Amygdala (tissue), 56 donors: ENCODE measurements around the gene TBC1D9B.

ENCODE experiments used
- DNase-seq, 56 donors: peaks; one replicate each; lab custom pipeline; 2025; lab: John Stamatoyannopoulos, UW

Gene TBC1D9B

GRCh38 chr5:179870952-179871351, 36.7 kb downstream of the TBC1D9B start:
- no peak for DNase-seq

- peak in 28 of 56 donors; percentile 11 to 67 (median 42) for DNase-seq
These were observed 37.2 kb downstream of the TBC1D9B start for GRCh38 chr5:179870403-179870903.

- no peak for DNase-seq
These were observed 37.9 kb downstream of the TBC1D9B start for GRCh38 chr5:179869641-179870402.

- no peak for DNase-seq
These were observed 38.6 kb downstream of the TBC1D9B start for GRCh38 chr5:179869101-179869500.

- no peak for DNase-seq
These were observed 39.2 kb downstream of the TBC1D9B start for GRCh38 chr5:179868541-179868940.

GRCh38 chr5:179867476-179867875, 40.2 kb downstream of the TBC1D9B start:
- no peak for DNase-seq

GRCh38 chr5:179867079-179867465, 40.6 kb downstream of the TBC1D9B start:
- DNase-seq: no peak

GRCh38 chr5:179866241-179867078, 41.2 kb downstream of the TBC1D9B start:
- no peak for DNase-seq

- DNase-seq: peak in 23 of 56 donors; percentile 13 to 73 (median 40)
These were observed 42.0 kb downstream of the TBC1D9B start for GRCh38 chr5:179865491-179866240.

- no peak for DNase-seq
These were observed 43.0 kb downstream of the TBC1D9B start for GRCh38 chr5:179864686-179865085.

- no peak for DNase-seq
These were observed 44.1 kb downstream of the TBC1D9B start for GRCh38 chr5:179863449-179864085.

- no peak for DNase-seq
These were observed 44.8 kb downstream of the TBC1D9B start for GRCh38 chr5:179862891-179863290.

- DNase-seq: no peak
These were observed 45.4 kb downstream of the TBC1D9B start for GRCh38 chr5:179862296-179862695.

GRCh38 chr5:179860301-179860700, 47.4 kb downstream of the TBC1D9B start:
- no peak for DNase-seq

GRCh38 chr5:179858586-179859427, 48.9 kb downstream of the TBC1D9B start, which contains the start of gene MRNIP:
Gene MRNIP, minus strand, starts transcription at chr5:179858817. Its CDS starts 21 bp downstream, at chr5:179858796.
- DNase-seq: peak; percentile 69 to 98 (median 93)

GRCh38 chr5:179858241-179858585, 49.5 kb downstream of the TBC1D9B start:
- peak in 2 of 56 donors; percentile 49 to 65 for DNase-seq

- DNase-seq: no peak
These were observed 53.3 kb downstream of the TBC1D9B start for GRCh38 chr5:179854356-179854755.

- DNase-seq: no peak
These were observed 54.6 kb downstream of the TBC1D9B start for GRCh38 chr5:179852993-179853547.

GRCh38 chr5:179841621-179842020, 66.1 kb downstream of the TBC1D9B start:
- DNase-seq: no peak
